ENCODE measurements around the gene PRKN. TPM values are rescaled to one million over a fixed set of nuclear protein-coding genes. Genes with fewer than 3 reads are reported as not detected.
"Not testable (repeated sequence)": the region's sequence is repeated elsewhere in the genome, so short reads cannot be mapped to it uniquely, and the experiment has no call there.

The PRKN gene
- polyA plus RNA-seq, 3 donors: 8.1 to 15.1 (median 11.4) TPM

DNA sequence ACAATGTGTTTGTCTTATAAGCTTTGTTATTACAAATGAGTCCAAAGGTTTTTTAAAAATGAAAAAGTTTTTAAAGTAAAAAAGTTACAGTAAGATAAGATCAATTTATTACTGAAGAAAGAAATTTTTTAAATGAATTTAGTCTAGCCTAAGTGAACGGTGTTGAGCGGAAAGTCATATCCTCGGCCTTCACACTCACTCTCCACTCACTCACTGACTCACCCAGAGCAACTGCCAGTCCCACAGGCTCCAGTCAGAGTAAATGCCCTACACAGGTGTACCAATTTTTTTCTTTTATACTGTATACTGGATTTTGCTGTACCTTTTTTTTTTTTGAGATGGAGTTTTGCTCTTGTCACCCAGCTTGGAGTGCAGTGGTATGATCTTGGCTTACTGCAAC, 1411.0 kb downstream of the PRKN start:
- DNase-seq (ENCODE audit: extremely low read depth in 1 of 11, low read depth in 9 of 11, low spot score in 4 of 11): no peak

- DNase-seq (ENCODE audit: extremely low read depth in 1 of 11, low read depth in 9 of 11, low spot score in 4 of 11): not testable (repeated sequence)
These were observed 1412.2 kb downstream of the PRKN start for GRCh38 chr6:161315246-161315917.

- DNase-seq (ENCODE audit: extremely low read depth in 1 of 11, low read depth in 9 of 11, low spot score in 4 of 11): not testable (repeated sequence)
These were observed 1412.9 kb downstream of the PRKN start for GRCh38 chr6:161314541-161315245.

DNA sequence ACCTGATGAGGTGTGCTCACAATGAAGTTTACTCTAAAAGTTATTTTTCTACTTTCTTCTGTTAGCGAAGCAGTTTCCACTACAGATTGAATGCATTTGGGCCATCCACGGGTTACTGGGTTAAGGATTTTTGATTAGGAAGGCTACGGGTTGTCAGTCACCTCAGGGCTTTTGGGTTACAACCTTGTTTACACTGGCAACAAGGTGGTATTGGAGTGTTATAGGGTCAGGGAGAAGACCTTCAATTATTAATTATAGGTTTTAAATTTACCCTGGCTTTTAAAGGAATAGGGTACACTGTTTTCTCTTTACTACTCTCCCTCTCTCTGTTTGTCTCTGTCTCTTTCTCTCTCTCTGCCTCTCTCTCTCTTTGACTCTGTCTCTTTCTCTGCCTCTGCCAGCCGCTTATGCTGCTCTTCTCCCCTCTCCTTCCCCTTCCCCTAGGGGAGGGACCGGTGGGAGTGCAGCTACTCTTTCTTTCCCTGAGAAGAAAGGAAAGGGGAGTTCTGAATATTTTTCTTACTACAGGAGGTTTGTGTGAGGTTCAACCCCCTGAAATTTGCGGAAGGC, 1413.5 kb downstream of the PRKN start:
- DNase-seq (ENCODE audit: extremely low read depth in 1 of 11, low read depth in 9 of 11, low spot score in 4 of 11): no peak

DNA sequence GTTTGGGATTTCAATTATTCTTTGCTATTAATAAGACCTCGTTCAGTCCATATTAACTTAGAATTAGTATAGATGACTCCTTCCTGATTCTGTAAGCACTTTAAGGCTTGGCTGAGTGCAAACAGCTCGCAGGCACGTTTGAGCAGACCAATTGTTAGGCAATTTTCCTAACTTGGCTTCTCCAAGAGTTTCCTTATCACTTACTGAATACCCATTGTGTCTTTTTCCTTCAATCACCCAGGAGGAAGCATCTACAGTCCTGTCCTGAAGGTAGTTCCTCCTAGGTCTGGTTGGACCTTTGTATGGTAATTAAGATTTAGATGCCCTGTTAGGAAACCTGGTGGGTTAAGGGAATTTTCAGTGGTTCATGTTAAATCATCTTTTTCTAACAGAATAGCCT, 1414.1 kb downstream of the PRKN start:
- DNase-seq (ENCODE audit: extremely low read depth in 1 of 11, low read depth in 9 of 11, low spot score in 4 of 11): not testable (repeated sequence)

DNA sequence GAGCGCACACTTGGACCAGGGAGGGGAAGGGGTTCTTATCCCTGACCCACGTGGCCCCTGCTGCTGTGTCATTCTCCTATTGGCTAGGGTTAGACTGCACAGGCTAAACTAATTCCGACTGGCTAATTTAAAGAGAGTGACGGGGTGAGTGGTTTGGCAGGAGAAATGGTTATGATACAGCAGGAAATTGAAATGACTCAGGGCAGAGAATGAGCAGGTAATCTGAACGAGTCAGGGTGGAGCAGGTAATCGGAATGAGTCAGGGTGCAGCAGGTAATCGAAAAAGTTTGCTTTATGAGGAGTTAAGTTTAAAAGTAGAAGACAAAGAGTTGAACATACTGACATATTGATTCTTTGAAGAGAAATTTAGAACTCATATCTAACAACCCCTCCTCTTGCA, 1417.8 kb downstream of the PRKN start:
- DNase-seq (ENCODE audit: extremely low read depth in 1 of 11, low read depth in 9 of 11, low spot score in 4 of 11): not testable (repeated sequence)

DNA sequence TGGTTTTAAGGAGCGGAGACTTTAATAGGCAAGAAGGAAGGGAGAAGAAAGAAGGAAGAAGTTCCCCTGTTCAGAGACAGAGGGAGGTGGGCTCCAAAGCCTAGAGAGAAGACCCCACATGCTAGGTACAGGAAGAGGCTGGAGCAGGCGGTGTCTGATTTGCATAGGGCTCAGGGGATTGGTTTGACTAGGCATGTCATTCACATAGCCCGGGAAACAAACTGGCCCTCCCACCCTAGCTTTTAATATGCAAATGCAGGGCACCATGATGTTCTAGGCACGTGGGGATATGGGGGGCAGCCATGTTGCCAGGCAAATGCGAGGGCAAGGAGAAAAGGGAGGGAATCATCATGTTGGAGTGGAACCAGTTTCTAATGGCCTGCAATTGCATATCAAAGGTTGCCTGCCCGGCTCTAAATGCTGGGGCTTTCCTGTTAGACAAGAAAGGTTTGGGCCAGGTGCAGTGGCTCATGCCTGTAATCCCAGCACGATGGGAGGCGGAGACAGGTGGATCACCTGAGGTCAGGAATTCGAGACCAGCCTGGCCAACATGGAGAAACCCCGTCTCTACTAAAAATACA, 1419.4 kb downstream of the PRKN start:
- DNase-seq (ENCODE audit: extremely low read depth in 1 of 11, low read depth in 9 of 11, low spot score in 4 of 11): no peak

DNA sequence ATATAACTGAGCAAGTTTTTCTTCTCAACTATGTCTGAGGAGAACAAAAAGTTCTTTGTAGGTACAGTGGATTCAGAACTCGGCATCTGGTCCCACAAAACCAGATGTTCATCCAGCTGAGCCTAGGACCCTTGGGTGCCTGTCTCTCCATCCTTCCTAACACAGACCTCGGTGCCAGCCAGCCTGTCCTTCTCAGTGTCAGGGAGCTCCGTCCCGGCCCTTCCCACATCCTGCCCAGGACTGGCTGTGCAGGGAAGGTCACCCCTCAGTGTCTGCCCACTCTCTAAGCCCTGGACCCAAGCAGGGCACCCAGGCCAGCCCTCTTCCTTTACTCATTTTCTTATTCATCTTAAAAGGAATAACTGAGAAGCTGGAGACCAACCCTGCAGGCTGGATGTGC, 1421.7 kb downstream of the PRKN start:
- no peak for DNase-seq (ENCODE audit: extremely low read depth in 1 of 11, low read depth in 9 of 11, low spot score in 4 of 11)

- no peak for DNase-seq (ENCODE audit: extremely low read depth in 1 of 11, low read depth in 9 of 11, low spot score in 4 of 11)
These were observed 1423.8 kb downstream of the PRKN start for GRCh38 chr6:161303628-161304340.

DNA sequence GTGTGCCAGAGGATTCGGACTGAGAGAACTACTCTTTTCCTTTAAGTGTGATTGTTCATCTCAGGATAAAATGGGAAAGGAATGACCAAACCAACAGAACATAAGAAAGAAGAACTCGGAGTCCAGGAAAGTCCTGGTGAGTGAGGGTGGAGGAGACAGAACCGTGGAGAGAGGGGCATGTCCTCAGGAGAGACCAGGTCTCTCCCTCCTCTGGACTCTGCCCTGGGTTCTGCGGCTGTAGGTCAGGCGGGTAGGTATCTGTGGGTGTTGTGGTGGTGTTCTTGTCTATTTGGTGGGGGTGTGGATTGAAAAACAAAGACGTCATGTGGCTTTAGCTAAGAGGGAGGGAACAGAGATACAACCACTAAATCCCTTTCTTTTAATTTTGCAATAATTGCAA, 1424.6 kb downstream of the PRKN start:
- DNase-seq (ENCODE audit: extremely low read depth in 1 of 11, low read depth in 9 of 11, low spot score in 4 of 11): no peak

DNA sequence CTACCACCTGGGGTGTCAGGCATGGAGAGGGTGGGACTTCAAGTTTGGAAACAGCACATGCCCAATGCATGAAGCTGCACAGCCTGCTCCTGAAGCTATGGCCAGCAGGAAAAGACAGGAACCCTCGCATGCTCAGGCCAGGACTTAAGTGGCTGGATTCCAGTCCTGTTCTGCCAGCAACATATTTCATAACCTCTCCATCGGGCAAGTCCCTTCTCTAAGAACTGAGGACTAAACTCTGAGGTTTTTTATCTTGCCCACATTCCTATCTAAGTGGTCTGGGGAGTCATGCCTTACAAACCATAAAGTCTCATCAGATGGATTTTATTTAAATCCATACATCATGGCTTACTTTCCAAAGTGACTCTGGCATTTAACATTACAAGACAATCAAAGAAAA, 1426.2 kb downstream of the PRKN start:
- no peak for DNase-seq (ENCODE audit: extremely low read depth in 1 of 11, low read depth in 9 of 11, low spot score in 4 of 11)

DNA sequence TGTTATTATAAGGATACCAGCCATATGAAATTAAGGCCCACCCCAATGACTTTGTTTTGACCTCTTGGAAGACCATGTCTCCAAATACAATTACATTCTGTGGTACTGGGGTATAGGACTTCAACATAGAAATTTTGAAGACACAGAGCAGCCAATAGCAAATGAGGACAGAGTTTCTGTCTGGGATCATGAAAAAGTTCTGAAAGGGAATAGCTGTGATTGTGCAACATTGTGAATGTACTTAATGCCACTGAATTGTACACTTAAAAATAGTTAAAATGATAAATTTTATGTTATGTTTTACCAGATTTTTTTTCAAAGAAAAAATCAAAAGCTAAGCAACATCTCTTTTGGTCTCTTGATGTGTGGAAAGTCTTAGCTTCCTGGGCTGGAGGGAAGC, 1426.7 kb downstream of the PRKN start:
- no peak for DNase-seq (ENCODE audit: extremely low read depth in 1 of 11, low read depth in 9 of 11, low spot score in 4 of 11)

DNA sequence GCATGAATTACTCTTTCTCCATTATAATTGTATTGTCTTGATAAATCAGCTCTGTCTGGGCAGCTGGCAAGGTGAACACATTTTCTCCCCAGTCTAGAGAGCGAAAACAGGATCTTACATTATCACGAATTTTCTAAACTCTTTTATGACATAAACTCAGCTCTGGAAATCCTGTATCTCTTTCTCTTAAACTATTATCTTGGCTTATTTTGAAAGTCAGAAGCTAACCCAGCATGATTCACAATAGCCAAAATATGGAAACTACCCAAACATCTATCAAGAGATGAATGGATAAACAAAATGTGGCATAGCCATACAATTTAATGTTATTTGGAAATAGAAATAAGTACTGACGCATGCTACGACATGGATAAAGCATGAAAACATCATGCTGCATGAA, 1427.8 kb downstream of the PRKN start:
- no peak for DNase-seq (ENCODE audit: extremely low read depth in 1 of 11, low read depth in 9 of 11, low spot score in 4 of 11)

Other genes with a start within 250 kb of the PRKN start
- 10 to 100 TPM; 14.2 to 16.6 (median 16.4) TPM for gene PACRG, start 208 bp upstream of the PRKN start, polyA plus RNA-seq (ENCODE audit: insufficient read length in 3 of 3)